RWPE1 (cell line): ENCODE data around the gene TMEM184B.

ENCODE experiments used
- CTCF ChIA-PET: fragments of 350-600 bp; sonication (Branson Sonifier 250); formaldehyde crosslinking; extraction: SDS; loops from one replicate; lab custom pipeline; 2021; lab: Yijun Ruan, JAX
- POLR2A ChIA-PET: fragments of 400-600 bp; formaldehyde crosslinking; extraction: SDS; loops from one replicate; lab custom pipeline; 2020; ENCODE audit warnings: antibody characterized with exemption; ENCODE audit not compliant: low non-redundant PET; lab: Yijun Ruan, JAX
- DNase-seq: peaks from one replicate; pipeline ENCODE4 v3.0.0; 2012; ENCODE audit warnings: low spot score
- H3K27ac ChIP-seq: fragments of 450-650 bp; 2 replicates; pipeline ENCODE4 v1.5.1; 2017
- CTCF ChIP-seq: fragments of 450-650 bp; conservative IDR thresholded peaks from 2 replicates; pipeline ENCODE4 v1.5.1; 2017; ENCODE audit warnings: low read depth, mild to moderate bottlenecking

TMEM184B gene

GRCh38 chr22:38218661-38219622 lies 53.9 kb downstream of the TMEM184B start:
- ChIA-PET CTCF (no interaction called here), POLR2A (no interaction called here)
- no peak for TF ChIP-seq CTCF
- H3K27ac ChIP-seq: peak overlapping the region; percentile 99
- peak; percentile 71 for DNase-seq

- peak overlapping the region; percentile 62 for H3K27ac ChIP-seq
- TF ChIP-seq CTCF: no peak
- no peak for DNase-seq
- ChIA-PET CTCF (no interaction called here), POLR2A (no interaction called here)
Observed at GRCh38 chr22:38215156-38216038, 57.4 kb downstream of the TMEM184B start.

- TF ChIP-seq CTCF: no peak
- DNase-seq: no peak
- ChIA-PET CTCF (no interaction called here), POLR2A (no interaction called here)
- H3K27ac ChIP-seq: peak overlapping the region; percentile 62
Observed at GRCh38 chr22:38214302-38215056, 58.3 kb downstream of the TMEM184B start.

GRCh38 chr22:38213990-38214301 lies 58.9 kb downstream of the TMEM184B start:
- no peak for TF ChIP-seq CTCF
- peak overlapping the region; percentile 62 for H3K27ac ChIP-seq
- no peak for DNase-seq
- CTCF ChIA-PET: no interaction called here
- POLR2A ChIA-PET: no interaction called here

- CTCF ChIA-PET: no interaction called here
- peak overlapping the region; percentile 62 for H3K27ac ChIP-seq
- TF ChIP-seq CTCF: no peak
- no peak for DNase-seq
- POLR2A ChIA-PET: no interaction called here
Observed at GRCh38 chr22:38213319-38213989, 59.4 kb downstream of the TMEM184B start.
